Measurements from ENCODE around the gene COP1.
"Not testable (repeated sequence)": the region's sequence is repeated elsewhere in the genome, so short reads cannot be mapped to it uniquely, and the experiment has no call there.

- TF ChIP-seq CTCF (IDR thresholded peaks at IDR 0.05); POLR2A (IDR thresholded peaks at IDR 0.05); POLR2AphosphoS5 (IDR thresholded peaks at IDR 0.05; ENCODE audit: insufficient read depth in 1 of 2, low read depth in 1 of 2): not testable (repeated sequence)
These were observed 179.2 kb downstream of the COP1 start for GRCh38 chr1:176027934-176028333.

Measured in vagina (tissue), 2 donors.